CD4-positive, alpha-beta T cell treated with Interleukin-2 at 100 ng/mL for 4 hours (primary cell): Measurements from ENCODE around the gene COL5A2.

ENCODE experiments used
- DNase-seq: peaks from one replicate; pipeline ENCODE4 v3.0.0-alpha.2; 2020; ENCODE audit warnings: low spot score

Gene COL5A2

GRCh38 chr2:189179570-189179950 lies at the start of gene COL5A2:
Gene COL5A2 (minus strand): TSS chr2:189179761. CDS start chr2:189179604, 157 bp downstream.
- no peak for DNase-seq

GRCh38 chr2:189226017-189226416 lies 46.5 kb upstream of the COL5A2 start:
- DNase-seq: no peak

- no peak for DNase-seq
Measured at GRCh38 chr2:189225032-189225431, 45.5 kb upstream of the COL5A2 start.

- DNase-seq: no peak
Measured at GRCh38 chr2:189222468-189223105, 43.0 kb upstream of the COL5A2 start.

GRCh38 chr2:189221811-189222467 lies 42.4 kb upstream of the COL5A2 start:
- no peak for DNase-seq

GRCh38 chr2:189218236-189218635 lies 38.7 kb upstream of the COL5A2 start:
- DNase-seq: no peak

GRCh38 chr2:189217541-189217940 lies 38.0 kb upstream of the COL5A2 start:
- DNase-seq: no peak

- DNase-seq: no peak
Measured at GRCh38 chr2:189217051-189217450, 37.5 kb upstream of the COL5A2 start.

- no peak for DNase-seq
Measured at GRCh38 chr2:189214484-189214883, 34.9 kb upstream of the COL5A2 start.

GRCh38 chr2:189213250-189213649 lies 33.7 kb upstream of the COL5A2 start:
- DNase-seq: no peak

GRCh38 chr2:189210250-189211087 lies 30.9 kb upstream of the COL5A2 start:
- DNase-seq: no peak

- no peak for DNase-seq
Measured at GRCh38 chr2:189208254-189208653, 28.7 kb upstream of the COL5A2 start.

- DNase-seq: no peak
Measured at GRCh38 chr2:189204322-189204941, 24.9 kb upstream of the COL5A2 start.

- DNase-seq: no peak
Measured at GRCh38 chr2:189203177-189203799, 23.7 kb upstream of the COL5A2 start.

- DNase-seq: no peak
Measured at GRCh38 chr2:189199797-189200196, 20.2 kb upstream of the COL5A2 start.

GRCh38 chr2:189192766-189193165 lies 13.2 kb upstream of the COL5A2 start:
- no peak for DNase-seq

GRCh38 chr2:189191766-189192165 lies 12.2 kb upstream of the COL5A2 start:
- no peak for DNase-seq

- DNase-seq: no peak
Measured at GRCh38 chr2:189190685-189191084, 11.1 kb upstream of the COL5A2 start.

- no peak for DNase-seq
Measured at GRCh38 chr2:189188115-189188805, 8.7 kb upstream of the COL5A2 start.

- no peak for DNase-seq
Measured at GRCh38 chr2:189183170-189183569, 3.6 kb upstream of the COL5A2 start.

GRCh38 chr2:189181706-189182105 lies 2.1 kb upstream of the COL5A2 start:
- DNase-seq: no peak
